ENCODE data around the gene PRPF4. TPM values are rescaled to one million over a fixed set of nuclear protein-coding genes. Genes with fewer than 3 reads are reported as not detected.

The PRPF4 gene
- total RNA-seq, 2 donors from 2014 or later: 35.7 to 36.0 TPM

- no peak for DNase-seq
- no peaks in the 10 kb centered on the region for H3K9me3 Mint-ChIP-seq
- Histone ChIP-seq H3K4me1 (ENCODE audit: control insufficient read depth, insufficient read depth, low read length) (no peaks in the 10 kb centered on the region), H3K36me3 (ENCODE audit: control insufficient read depth, insufficient read depth, low read length) (peaks cover 40% of the 10 kb centered on the region), H3K9ac (ENCODE audit: extremely low read depth, low read length, poor library complexity, severe bottlenecking) (no peak overlapping the region), H3K4me3 (ENCODE audit: low read length) (no peak overlapping the region), H3K27ac (ENCODE audit: low read depth, low read length) (no peak overlapping the region), H3K27me3 (ENCODE audit: control insufficient read depth, insufficient read depth, low read length, poor library complexity, severe bottlenecking) (no peaks in the 10 kb centered on the region), H3K9me3 (ENCODE audit: control insufficient read depth, low read length) (no peaks in the 10 kb centered on the region)
- no peak overlapping the region for H3K27ac Mint-ChIP-seq
- peaks cover 43% of the 10 kb centered on the region for H3K36me3 Mint-ChIP-seq (ENCODE audit: low read depth)
- 86 to 89% methylated on average over 1 of the region's 1 CpG for WGBS, 2 experiments (ENCODE audit: insufficient coverage in 1 of 2, insufficient read length in 1 of 2)
- no peak overlapping the region for H3K4me3 Mint-ChIP-seq
- no peak for TF ChIP-seq CTCF (conservative IDR thresholded peaks at IDR 0.05)
- no peaks in the 10 kb centered on the region for H3K27me3 Mint-ChIP-seq (ENCODE audit: insufficient read depth)
- H3K4me1 Mint-ChIP-seq: peaks cover 7% of the 10 kb centered on the region
Observed at GRCh38 chr9:113261917-113262671, 13.4 kb upstream of the PRPF4 start.

GRCh38 chr9:113266174-113266573 lies 9.3 kb upstream of the PRPF4 start:
- Histone ChIP-seq H3K4me3 (ENCODE audit: low read length) (no peak overlapping the region), H3K9ac (ENCODE audit: extremely low read depth, low read length, poor library complexity, severe bottlenecking) (no peak overlapping the region), H3K27me3 (ENCODE audit: control insufficient read depth, insufficient read depth, low read length, poor library complexity, severe bottlenecking) (no peaks in the 10 kb centered on the region), H3K9me3 (ENCODE audit: control insufficient read depth, low read length) (no peaks in the 10 kb centered on the region), H3K27ac (ENCODE audit: low read depth, low read length) (no peak overlapping the region), H3K4me1 (ENCODE audit: control insufficient read depth, insufficient read depth, low read length) (no peaks in the 10 kb centered on the region), H3K36me3 (ENCODE audit: control insufficient read depth, insufficient read depth, low read length) (peaks cover 43% of the 10 kb centered on the region)
- Mint-ChIP-seq H3K36me3 (ENCODE audit: low read depth) (peaks cover 47% of the 10 kb centered on the region), H3K27ac (no peak overlapping the region), H3K9me3 (no peaks in the 10 kb centered on the region), H3K4me1 (no peaks in the 10 kb centered on the region), H3K27me3 (ENCODE audit: insufficient read depth) (no peaks in the 10 kb centered on the region), H3K4me3 (no peak overlapping the region)
- 89 to 93% methylated on average over 3 of the region's 3 CpGs for WGBS, 2 experiments (ENCODE audit: insufficient coverage in 1 of 2, insufficient read length in 1 of 2)
- DNase-seq: no peak
- no peak for TF ChIP-seq CTCF (conservative IDR thresholded peaks at IDR 0.05)

GRCh38 chr9:113267911-113268566 lies 7.4 kb upstream of the PRPF4 start:
- H3K27ac ChIP-seq (ENCODE audit: low read depth, low read length): no peak overlapping the region

More at GRCh38 chr9:113267911-113268566, 7.4 kb upstream of the PRPF4 start:
- Mint-ChIP-seq H3K27me3 (ENCODE audit: insufficient read depth) (no peaks in the 10 kb centered on the region), H3K27ac (no peak overlapping the region), H3K9me3 (no peaks in the 10 kb centered on the region), H3K4me3 (no peak overlapping the region), H3K36me3 (ENCODE audit: low read depth) (peaks cover 45% of the 10 kb centered on the region), H3K4me1 (no peaks in the 10 kb centered on the region)
- no peaks in the 10 kb centered on the region for H3K9me3 ChIP-seq (ENCODE audit: control insufficient read depth, low read length)
- H3K4me1 ChIP-seq (ENCODE audit: control insufficient read depth, insufficient read depth, low read length): no peaks in the 10 kb centered on the region
- no peak for DNase-seq
- WGBS, 2 experiments (ENCODE audit: insufficient coverage in 1 of 2, insufficient read length in 1 of 2): 82 to 94% methylated on average over 3 to 4 of the region's 4 CpGs
- TF ChIP-seq CTCF (conservative IDR thresholded peaks at IDR 0.05): no peak
- H3K4me3 ChIP-seq (ENCODE audit: low read length): no peak overlapping the region
- H3K27me3 ChIP-seq (ENCODE audit: control insufficient read depth, insufficient read depth, low read length, poor library complexity, severe bottlenecking): no peaks in the 10 kb centered on the region
- no peak overlapping the region for H3K9ac ChIP-seq (ENCODE audit: extremely low read depth, low read length, poor library complexity, severe bottlenecking)
- peaks cover 50% of the 10 kb centered on the region for H3K36me3 ChIP-seq (ENCODE audit: control insufficient read depth, insufficient read depth, low read length)
